ENCODE data around the gene DRAP1.

DNA sequence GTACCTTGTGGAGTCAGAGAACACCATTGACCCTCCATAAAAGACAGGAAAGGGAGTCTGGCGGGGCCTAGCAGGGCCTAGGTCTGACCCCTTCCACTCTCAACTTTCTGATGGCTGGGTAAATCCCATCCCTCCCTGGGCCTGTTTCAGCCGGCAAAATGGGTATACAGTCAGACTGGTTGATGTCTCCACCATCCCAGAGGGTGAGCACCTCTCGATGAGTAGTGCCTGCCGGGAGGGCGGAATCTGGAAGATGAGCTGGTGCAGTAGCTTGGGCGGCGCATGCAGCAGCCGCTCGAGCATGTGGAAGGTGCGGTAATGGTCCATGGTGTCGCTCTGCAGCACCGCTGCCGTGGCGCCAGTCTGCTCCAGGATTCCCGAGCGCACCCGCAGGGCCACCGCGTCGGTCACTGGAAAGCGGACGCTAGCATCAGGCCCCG lies 31.5 kb upstream of the DRAP1 start:
- TF ChIP-seq CTCF (IDR thresholded peaks at IDR 0.05; ENCODE audit: insufficient read depth, low read length) (no peak), REST (IDR thresholded peaks at IDR 0.05; ENCODE audit: insufficient replicate concordance, low read depth) (no peak)
